ENCODE measurements around the gene DLEC1. TPM values are rescaled to one million over a fixed set of nuclear protein-coding genes. Genes with fewer than 3 reads are reported as not detected.
A peak's percentile ranks its signal among the peaks of the same experiment; 100 is the strongest.

Gene DLEC1
- total and polyA plus RNA-seq, 9 of the 15 experiments (the other 6 are each of a cell fraction or from before 2014, with no cell fraction given) = 0.07 to 0.08 TPM; not detected in 7

DNA sequence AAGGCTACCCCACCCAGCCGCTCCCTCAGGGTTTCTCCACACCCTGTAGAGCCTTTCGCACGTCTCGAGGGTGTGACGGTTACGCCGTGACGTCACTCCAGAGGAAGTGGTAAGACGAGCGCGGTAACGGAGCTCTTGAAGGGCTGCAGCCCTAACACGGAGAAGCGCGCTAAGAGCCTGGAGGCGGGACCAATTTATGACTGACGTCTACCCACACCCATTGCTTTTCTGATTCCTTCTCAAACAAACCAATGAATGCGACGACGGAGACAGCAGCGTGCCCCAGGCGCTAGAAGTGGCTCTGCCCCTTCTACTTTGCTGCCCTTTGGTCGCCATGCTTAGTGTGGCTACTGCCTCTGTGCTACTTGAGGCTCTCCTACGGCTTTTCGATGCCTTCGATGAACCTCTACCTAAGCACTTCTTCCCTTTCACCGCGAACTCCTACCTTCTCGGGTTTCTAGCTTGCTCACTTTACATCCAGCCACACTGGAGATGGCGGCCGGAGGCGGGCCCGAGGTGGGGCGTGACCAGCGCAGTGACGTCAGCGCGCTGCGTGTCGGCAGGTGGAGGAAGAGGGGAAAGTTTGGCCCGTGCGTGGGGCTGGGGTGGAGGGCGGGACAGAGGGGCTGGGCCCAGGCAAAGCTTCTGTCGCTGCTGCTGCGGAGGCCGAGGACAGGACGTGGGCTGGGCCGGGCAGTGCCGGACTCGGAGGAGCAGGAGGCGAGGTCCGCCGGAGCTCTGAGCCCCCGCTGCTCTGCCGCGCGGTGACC lies 126.1 kb downstream of the DLEC1 start, which contains the start of gene OXSR1 (continued):
- TF ChIP-seq AFF1 (IDR thresholded peaks at IDR 0.05; ENCODE audit: low read depth in 1 of 2, partially characterized antibody in 2 of 2) = no peak
- TF ChIP-seq ELF4 (CRISPR knock-in tag; IDR thresholded peaks at IDR 0.05) = peak; percentile 72; the same call in 1 of the 2 replicates
- no peak for TF ChIP-seq ZNF239 (CRISPR knock-in tag; IDR thresholded peaks at IDR 0.05)
- TF ChIP-seq ZNF79 (CRISPR knock-in tag; IDR thresholded peaks at IDR 0.05; ENCODE audit: low read depth) = no peak
- no peak for TF ChIP-seq HINFP (tag; conservative IDR thresholded peaks at IDR 0.05; ENCODE audit: low read depth)
- no peak for TF ChIP-seq TAL1 (IDR thresholded peaks at IDR 0.05)
- no peak; the same call in 1 of the 2 replicates for TF ChIP-seq MTA2 (IDR thresholded peaks at IDR 0.05; ENCODE audit: low read depth)
- TF ChIP-seq MED1 (CRISPR knock-in tag; IDR thresholded peaks at IDR 0.05; ENCODE audit: borderline replicate concordance) = no peak
- TF ChIP-seq MEIS2 (IDR thresholded peaks at IDR 0.05; ENCODE audit: partially characterized antibody) = peak; percentile 65
- peak in 1 of 2 experiments; percentile 63; a peak in 1 of 4 replicates for TF ChIP-seq MLLT1 (IDR thresholded peaks at IDR 0.05)
- no peak for TF ChIP-seq KDM2B (CRISPR knock-in tag; IDR thresholded peaks at IDR 0.05)
- TF ChIP-seq ZNF551 (CRISPR knock-in tag; IDR thresholded peaks at IDR 0.05) = no peak
- TF ChIP-seq DNMT1 (IDR thresholded peaks at IDR 0.05) = no peak
- peak; percentile 99 for TF ChIP-seq NCOA1 (IDR thresholded peaks at IDR 0.05; ENCODE audit: low read depth)
- TF ChIP-seq SAFB (IDR thresholded peaks at IDR 0.05; ENCODE audit: borderline replicate concordance, low read depth, low read length) = peak; percentile 84
- TF ChIP-seq, protein P1, sequence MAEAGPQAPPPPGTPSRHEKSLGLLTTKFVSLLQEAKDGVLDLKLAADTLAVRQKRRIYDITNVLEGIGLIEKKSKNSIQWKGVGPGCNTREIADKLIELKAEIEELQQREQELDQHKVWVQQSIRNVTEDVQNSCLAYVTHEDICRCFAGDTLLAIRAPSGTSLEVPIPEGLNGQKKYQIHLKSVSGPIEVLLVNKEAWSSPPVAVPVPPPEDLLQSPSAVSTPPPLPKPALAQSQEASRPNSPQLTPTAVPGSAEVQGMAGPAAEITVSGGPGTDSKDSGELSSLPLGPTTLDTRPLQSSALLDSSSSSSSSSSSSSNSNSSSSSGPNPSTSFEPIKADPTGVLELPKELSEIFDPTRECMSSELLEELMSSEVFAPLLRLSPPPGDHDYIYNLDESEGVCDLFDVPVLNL (CRISPR knock-in tag; IDR thresholded peaks at IDR 0.05; ENCODE audit: low read depth) = no peak
- TF ChIP-seq, protein P2, sequence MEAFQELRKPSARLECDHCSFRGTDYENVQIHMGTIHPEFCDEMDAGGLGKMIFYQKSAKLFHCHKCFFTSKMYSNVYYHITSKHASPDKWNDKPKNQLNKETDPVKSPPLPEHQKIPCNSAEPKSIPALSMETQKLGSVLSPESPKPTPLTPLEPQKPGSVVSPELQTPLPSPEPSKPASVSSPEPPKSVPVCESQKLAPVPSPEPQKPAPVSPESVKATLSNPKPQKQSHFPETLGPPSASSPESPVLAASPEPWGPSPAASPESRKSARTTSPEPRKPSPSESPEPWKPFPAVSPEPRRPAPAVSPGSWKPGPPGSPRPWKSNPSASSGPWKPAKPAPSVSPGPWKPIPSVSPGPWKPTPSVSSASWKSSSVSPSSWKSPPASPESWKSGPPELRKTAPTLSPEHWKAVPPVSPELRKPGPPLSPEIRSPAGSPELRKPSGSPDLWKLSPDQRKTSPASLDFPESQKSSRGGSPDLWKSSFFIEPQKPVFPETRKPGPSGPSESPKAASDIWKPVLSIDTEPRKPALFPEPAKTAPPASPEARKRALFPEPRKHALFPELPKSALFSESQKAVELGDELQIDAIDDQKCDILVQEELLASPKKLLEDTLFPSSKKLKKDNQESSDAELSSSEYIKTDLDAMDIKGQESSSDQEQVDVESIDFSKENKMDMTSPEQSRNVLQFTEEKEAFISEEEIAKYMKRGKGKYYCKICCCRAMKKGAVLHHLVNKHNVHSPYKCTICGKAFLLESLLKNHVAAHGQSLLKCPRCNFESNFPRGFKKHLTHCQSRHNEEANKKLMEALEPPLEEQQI (IDR thresholded peaks at IDR 0.05) = no peak
- TF ChIP-seq KDM1A (IDR thresholded peaks at IDR 0.05) = no peak
